ENCODE measurements around the gene BBS2. TPM values are rescaled to one million over a fixed set of nuclear protein-coding genes. Genes with fewer than 3 reads are reported as not detected.

The BBS2 gene
- polyA plus RNA-seq, 5 donors: 60.1 to 108 (median 92.8) TPM

GRCh38 chr16:56478281-56479049 lies 41.4 kb downstream of the BBS2 start:
- no peak for DNase-seq

- no peak for DNase-seq
Measured at GRCh38 chr16:56477096-56477878, 42.5 kb downstream of the BBS2 start.

- no peak for DNase-seq
Measured at GRCh38 chr16:56475201-56475600, 44.6 kb downstream of the BBS2 start.

GRCh38 chr16:56470666-56471065 lies 49.2 kb downstream of the BBS2 start:
- no peak for DNase-seq

- DNase-seq: no peak
Measured at GRCh38 chr16:56470232-56470631, 49.6 kb downstream of the BBS2 start.

GRCh38 chr16:56469748-56470147 lies 50.1 kb downstream of the BBS2 start:
- DNase-seq: no peak

GRCh38 chr16:56468800-56469199 lies 51.0 kb downstream of the BBS2 start:
- DNase-seq: no peak

- no peak for DNase-seq
Measured at GRCh38 chr16:56466344-56466743, 53.5 kb downstream of the BBS2 start.

GRCh38 chr16:56463153-56463552 lies 56.7 kb downstream of the BBS2 start:
- no peak for DNase-seq

- no peak for DNase-seq
Measured at GRCh38 chr16:56462064-56462796, 57.6 kb downstream of the BBS2 start.

GRCh38 chr16:56460101-56460500 lies 59.7 kb downstream of the BBS2 start:
- no peak for DNase-seq

GRCh38 chr16:56457927-56458470 lies 61.8 kb downstream of the BBS2 start:
- no peak for DNase-seq

GRCh38 chr16:56451753-56452689 lies 67.8 kb downstream of the BBS2 start:
- DNase-seq: peak; percentile 12 to 14

GRCh38 chr16:56450986-56451752 lies 68.7 kb downstream of the BBS2 start, which contains the start of the genes NUDT21 and OGFOD1:
Gene NUDT21, minus strand, starts transcription at chr16:56451332. Its CDS starts 130 bp downstream, at chr16:56451202.
Gene OGFOD1, plus strand, starts transcription at chr16:56451554. Its CDS starts 59 bp downstream, at chr16:56451613.
- peak; percentile 90 to 93 for DNase-seq

- no peak for DNase-seq
Measured at GRCh38 chr16:56450275-56450985, 69.4 kb downstream of the BBS2 start.

- DNase-seq: no peak
Measured at GRCh38 chr16:56448005-56448404, 71.8 kb downstream of the BBS2 start.

- no peak for DNase-seq
Measured at GRCh38 chr16:56447286-56447685, 72.5 kb downstream of the BBS2 start.

- no peak for DNase-seq
Measured at GRCh38 chr16:56438038-56438437, 81.8 kb downstream of the BBS2 start.

- no peak for DNase-seq
Measured at GRCh38 chr16:56436258-56436657, 83.6 kb downstream of the BBS2 start.

All from right lung (tissue), 5 donors.